A673 (cell line): ENCODE results near the gene CCR2.

Experiments used
- CTCF ChIP-seq: fragments of 300-800, 200-600 bp; sonication (generic); conservative IDR thresholded peaks from 2 replicates; pipeline ENCODE4 v1.5.1; 2017; ENCODE audit warnings: low read depth, mild to moderate bottlenecking, antibody characterized with exemption, low read length, moderate library complexity, mixed read lengths
- EZH2 ChIP-seq: fragments of 200-600 bp; sonication (generic); IDR thresholded peaks from 2 replicates; pipeline ENCODE4 v1.6.1; 2017; ENCODE audit warnings: borderline replicate concordance, low read depth, mild to moderate bottlenecking, mixed read lengths, antibody characterized with exemption, low read length; ENCODE audit not compliant: poor library complexity, severe bottlenecking

- no peak for TF ChIP-seq CTCF
- TF ChIP-seq EZH2 = no peak
These were observed 17.1 kb downstream of the CCR2 start, which contains the start of gene CCR5 for GRCh38 chr3:46370839-46371518.
